GM23338 (cell line): ENCODE measurements around the gene RIC8B. TPM values are rescaled to one million over a fixed set of nuclear protein-coding genes. Genes with fewer than 3 reads are reported as not detected.

Experiments
- ATAC-seq: fragments of 200-7000 bp; cut with Tn5 transposase; 3 replicates; pipeline ENCODE4 v1.9.1; 2020
- DNase-seq: peaks from one replicate; pipeline ENCODE4 v3.0.0-alpha.2; 2015; ENCODE audit warnings: low spot score
- H2AFZ ChIP-seq: fragments of 200-600 bp; sonication (generic); 2 replicates; pipeline ENCODE4 v1.8.0; 2016; ENCODE audit warnings: antibody characterized with exemption, mild to moderate bottlenecking, moderate library complexity
- H3F3A ChIP-seq: fragments of 200-600 bp; sonication (generic); replicated peaks from 2 replicates; pipeline ENCODE4 v1.8.0; 2017; ENCODE audit warnings: antibody characterized with exemption, mixed run types, low read depth
- H3K27ac ChIP-seq: fragments of 200-600 bp; sonication (generic); 2 replicates; pipeline ENCODE4 v1.6.1; 2016; ENCODE audit warnings: low read depth
- H3K27me3 ChIP-seq: fragments of 200-600 bp; sonication (generic); 2 replicates; pipeline ENCODE4 v1.8.0; 2016; ENCODE audit warnings: mild to moderate bottlenecking, mixed run types, moderate library complexity; ENCODE audit not compliant: insufficient read depth
- H3K36me3 ChIP-seq: fragments of 200-600 bp; sonication (generic); 2 replicates; pipeline ENCODE4 v1.8.0; 2016; ENCODE audit warnings: mild to moderate bottlenecking; ENCODE audit not compliant: insufficient read depth
- H3K4me1 ChIP-seq: fragments of 200-600 bp; sonication (generic); 2 replicates; pipeline ENCODE4 v1.8.0; 2016; ENCODE audit warnings: mild to moderate bottlenecking, moderate library complexity; ENCODE audit not compliant: insufficient read depth
- H3K4me2 ChIP-seq: fragments of 200-600 bp; sonication (generic); 2 replicates; pipeline ENCODE4 v1.7.1; 2017; ENCODE audit warnings: mixed run types
- H3K4me3 ChIP-seq: fragments of 200-600 bp; sonication (generic); 2 replicates; pipeline ENCODE4 v1.6.1; 2016; ENCODE audit warnings: mixed run types
- H3K79me2 ChIP-seq: fragments of 200-600 bp; sonication (generic); replicated peaks from 2 replicates; pipeline ENCODE4 v1.8.0; 2017; ENCODE audit warnings: mild to moderate bottlenecking; ENCODE audit not compliant: insufficient read depth
- H3K9me2 ChIP-seq: fragments of 200-600 bp; sonication (generic); 2 replicates; pipeline ENCODE4 v1.8.0; 2017; ENCODE audit not compliant: insufficient read depth
- H4K20me1 ChIP-seq: fragments of 200-600 bp; sonication (generic); replicated peaks from 2 replicates; pipeline ENCODE4 v1.8.0; 2017; ENCODE audit warnings: mild to moderate bottlenecking; ENCODE audit not compliant: insufficient read depth
- H3K27ac Mint-ChIP-seq: 2 replicates; pipeline ENCODE4 v1.8.0; 2020; ENCODE audit warnings: inconsistent platforms, mild to moderate bottlenecking, moderate library complexity, mixed read lengths
- H3K27me3 Mint-ChIP-seq: 3 replicates; pipeline ENCODE4 v1.8.0; 2022; ENCODE audit warnings: low read depth, mild to moderate bottlenecking, moderate library complexity, mixed read lengths, inconsistent platforms; ENCODE audit not compliant: insufficient read depth, poor library complexity
- H3K36me3 Mint-ChIP-seq: 3 replicates; pipeline ENCODE4 v1.8.0; 2021; ENCODE audit warnings: low read depth, mild to moderate bottlenecking, inconsistent platforms, moderate library complexity, mixed read lengths
- H3K4me1 Mint-ChIP-seq: 3 replicates; pipeline ENCODE4 v1.8.0; 2020; ENCODE audit warnings: mild to moderate bottlenecking, inconsistent platforms, mixed read lengths
- H3K4me3 Mint-ChIP-seq: 3 replicates; pipeline ENCODE4 v1.8.0; 2021; ENCODE audit warnings: moderate library complexity, mild to moderate bottlenecking, inconsistent platforms, mixed read lengths
- H3K9me3 Mint-ChIP-seq: 3 replicates; pipeline ENCODE4 v1.8.0; 2020; ENCODE audit warnings: moderate library complexity, mild to moderate bottlenecking, inconsistent platforms, mixed read lengths
- CREB1 ChIP-seq: fragments of 250-450 bp; sonication (Bioruptor Pico); IDR thresholded peaks from 2 replicates; pipeline ENCODE4 v1.5.0; 2020; ENCODE audit warnings: low read depth, mild to moderate bottlenecking, moderate library complexity
- CTCF ChIP-seq, 2 experiments: fragments of 200-600 bp in 1 of 2; sonication (generic) in 1 of 2; conservative IDR thresholded peaks; 2 replicates each; pipeline versions ENCODE4 v1.5.1 to v1.6.1; 2016 to 2017; ENCODE audit warnings: antibody characterized with exemption in 2 of 2, low read depth in 2 of 2, mild to moderate bottlenecking in 2 of 2, moderate library complexity in 1 of 2
- EZH2 ChIP-seq: fragments of 200-600 bp; sonication (generic); IDR thresholded peaks from one replicate; pipeline ENCODE4 v1.8.0; 2017; ENCODE audit warnings: antibody characterized with exemption, mild to moderate bottlenecking, low read depth; ENCODE audit not compliant: unreplicated experiment
- EZH2phosphoT487 ChIP-seq: fragments of 200-600 bp; sonication (generic); IDR thresholded peaks from one replicate; pipeline ENCODE4 v1.8.1; 2018; ENCODE audit warnings: antibody characterized with exemption; ENCODE audit not compliant: unreplicated experiment
- JUNB ChIP-seq: IDR thresholded peaks from one replicate; pipeline ENCODE4 v1.6.1; 2016; ENCODE audit warnings: antibody characterized with exemption; ENCODE audit not compliant: unreplicated experiment
- NANOG ChIP-seq: IDR thresholded peaks from 2 replicates; pipeline ENCODE4 v1.6.1; 2016; ENCODE audit warnings: antibody characterized with exemption, borderline replicate concordance
- POLR2AphosphoS5 ChIP-seq: IDR thresholded peaks from 2 replicates; pipeline ENCODE4 v1.6.1; 2016; ENCODE audit warnings: antibody characterized with exemption, low read depth
- REST ChIP-seq: IDR thresholded peaks from one replicate; pipeline ENCODE4 v1.6.1; 2018; ENCODE audit warnings: antibody characterized with exemption; ENCODE audit not compliant: unreplicated experiment
- STAT1 ChIP-seq: IDR thresholded peaks from one replicate; pipeline ENCODE4 v1.6.1; 2016; ENCODE audit warnings: antibody characterized with exemption; ENCODE audit not compliant: unreplicated experiment
- ZNF114 ChIP-seq: fragments of 250-450 bp; sonication (Bioruptor Pico); IDR thresholded peaks from 2 replicates; pipeline ENCODE4 v1.5.0; 2020; ENCODE audit warnings: mild to moderate bottlenecking, moderate library complexity
- ZNF331 ChIP-seq: fragments of 250-450 bp; sonication (Bioruptor Pico); IDR thresholded peaks from 2 replicates; pipeline ENCODE4 v1.5.0; 2020; ENCODE audit warnings: low read depth, mild to moderate bottlenecking, moderate library complexity
- ZNF462 ChIP-seq: fragments of 250-450 bp; sonication (Bioruptor Pico); IDR thresholded peaks from 2 replicates; pipeline ENCODE4 v1.5.0; 2020; ENCODE audit warnings: mild to moderate bottlenecking, moderate library complexity
- polyA plus RNA-seq: library from polyadenylated mRNA; unstranded; fragments of >200 nt; fragmentation: Nextera tagmentation; extraction: Ambion mirVana; gene quantifications from 2 replicates; pipeline ENCODE4 v1.2.1, GENCODE V29; 2016
- total RNA-seq: library from RNA; depleted of rRNA; stranded (reverse); fragments of >200 nt; shearing (Covaris generic); gene quantifications from 2 replicates; pipeline ENCODE4 v1.2.3, GENCODE V29; 2014
- TF ChIP-seq, protein P1 (sequence below): IDR thresholded peaks from 2 replicates; pipeline ENCODE4 v1.6.1; 2016; ENCODE audit warnings: antibody characterized with exemption

Gene RIC8B
- total and polyA plus RNA-seq, 2 experiments from 2014 or later = 12.3 to 25.5 TPM

DNA sequence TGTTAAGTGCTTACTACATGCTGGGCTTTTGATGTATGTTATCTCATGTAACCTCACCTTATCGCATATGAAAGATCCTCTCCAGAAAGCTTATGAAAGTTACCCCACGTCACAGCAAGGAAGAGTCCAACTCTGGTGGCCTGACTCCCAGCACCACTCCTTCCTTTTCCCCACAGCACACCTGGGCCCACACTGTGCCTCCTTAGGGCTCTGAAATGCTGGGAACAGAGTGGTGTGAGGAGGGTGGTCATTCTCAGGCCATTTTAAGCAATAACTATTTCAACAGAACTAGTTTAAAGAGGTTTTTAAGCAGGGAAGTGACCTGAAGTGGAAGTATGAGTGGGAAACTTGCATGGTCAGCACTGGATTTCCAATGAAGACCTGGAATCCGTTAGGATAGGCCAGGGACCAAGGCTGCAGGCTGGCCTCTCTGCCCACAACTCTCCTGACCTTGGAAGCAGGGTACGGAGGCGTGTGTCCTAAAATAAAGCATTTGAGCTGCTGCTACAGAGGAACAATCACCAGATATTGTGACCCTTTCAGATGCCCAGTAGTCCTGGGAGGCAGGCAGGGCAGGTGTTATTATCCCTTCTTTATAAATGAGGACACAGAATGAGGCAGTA, 114.0 kb downstream of the RIC8B start:
- ATAC-seq (no peak), DNase-seq (no peak)
- no peaks in the 10 kb centered on the region for H3K9me3 Mint-ChIP-seq
- Histone ChIP-seq H4K20me1 (peaks cover 3% of the 10 kb centered on the region; the same call in 1 of the 2 replicates), H3K27me3 (no peaks in the 10 kb centered on the region), H3K4me2 (no peak overlapping the region), H3K4me1 (no peaks in the 10 kb centered on the region), H3K9me2 (no peaks in the 10 kb centered on the region), H3K79me2 (no peaks in the 10 kb centered on the region), H3K27ac (no peak overlapping the region), H2AFZ (no peak overlapping the region), H3K36me3 (peaks cover 8% of the 10 kb centered on the region; the same call in 1 of the 2 replicates), H3K4me3 (no peak overlapping the region), H3F3A (no peaks in the 10 kb centered on the region)
- no peak overlapping the region for H3K4me3 Mint-ChIP-seq
- H3K4me1 Mint-ChIP-seq = no peaks in the 10 kb centered on the region
- H3K27ac Mint-ChIP-seq = no peak overlapping the region
- TF ChIP-seq NANOG (no peak), CTCF (conservative IDR thresholded peaks at IDR 0.05; ENCODE audit: low read depth in 2 of 2) (no peak), JUNB (no peak), ZNF331 (no peak), CREB1 (no peak), REST (no peak), EZH2 (no peak), POLR2AphosphoS5 (no peak), ZNF462 (CRISPR knock-in tag) (no peak), ZNF114 (CRISPR knock-in tag) (no peak), STAT1 (no peak), EZH2phosphoT487 (no peak)
- TF ChIP-seq, protein P1, sequence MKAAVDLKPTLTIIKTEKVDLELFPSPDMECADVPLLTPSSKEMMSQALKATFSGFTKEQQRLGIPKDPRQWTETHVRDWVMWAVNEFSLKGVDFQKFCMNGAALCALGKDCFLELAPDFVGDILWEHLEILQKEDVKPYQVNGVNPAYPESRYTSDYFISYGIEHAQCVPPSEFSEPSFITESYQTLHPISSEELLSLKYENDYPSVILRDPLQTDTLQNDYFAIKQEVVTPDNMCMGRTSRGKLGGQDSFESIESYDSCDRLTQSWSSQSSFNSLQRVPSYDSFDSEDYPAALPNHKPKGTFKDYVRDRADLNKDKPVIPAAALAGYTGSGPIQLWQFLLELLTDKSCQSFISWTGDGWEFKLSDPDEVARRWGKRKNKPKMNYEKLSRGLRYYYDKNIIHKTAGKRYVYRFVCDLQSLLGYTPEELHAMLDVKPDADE = no peak
- H3K27me3 Mint-ChIP-seq = no peaks in the 10 kb centered on the region
- H3K36me3 Mint-ChIP-seq = peaks cover 6% of the 10 kb centered on the region; the same call in 2 of the 3 replicates
